Vagina (tissue), 2 donors: ENCODE measurements around the gene STATH.

Experiments used
- POLR2A ChIP-seq, 2 donors: fragments of 450-650 bp; IDR thresholded peaks; one replicate each; pipeline ENCODE4 v1.6.1; 2017; ENCODE audit warnings: antibody characterized with exemption in 2 of 2, mild to moderate bottlenecking in 2 of 2, moderate library complexity in 2 of 2
- TF ChIP-seq, protein P1 (sequence below), 3 experiments: fragments of 450-650 bp in 2 of 3; fragments of 200-600 bp in 1 of 3; sonication (generic) in 1 of 3; IDR thresholded peaks; one replicate each; pipeline ENCODE4 v1.5.1; 2017 to 2019; ENCODE audit warnings: antibody characterized with exemption in 3 of 3, mild to moderate bottlenecking in 2 of 3, moderate library complexity in 2 of 3

DNA sequence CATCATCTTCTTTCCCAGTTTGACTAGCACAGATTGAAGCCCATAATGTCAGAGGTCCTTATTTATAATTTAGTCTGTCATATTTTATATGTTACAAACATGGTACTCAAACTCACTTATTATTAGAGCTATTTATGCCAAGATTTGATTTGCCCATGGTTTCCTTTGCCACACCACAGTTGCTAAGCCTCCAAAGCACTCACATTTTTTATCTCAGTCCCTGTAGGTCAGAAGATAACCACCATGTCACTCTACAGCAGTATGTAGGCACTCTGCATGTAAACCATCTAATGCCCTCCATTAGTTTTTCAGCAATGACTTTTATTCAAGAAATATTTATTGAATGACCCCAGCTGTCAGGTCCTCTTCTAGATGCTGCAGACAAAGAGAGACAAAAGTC lies 6.7 kb downstream of the STATH start:
- TF ChIP-seq, protein P1, sequence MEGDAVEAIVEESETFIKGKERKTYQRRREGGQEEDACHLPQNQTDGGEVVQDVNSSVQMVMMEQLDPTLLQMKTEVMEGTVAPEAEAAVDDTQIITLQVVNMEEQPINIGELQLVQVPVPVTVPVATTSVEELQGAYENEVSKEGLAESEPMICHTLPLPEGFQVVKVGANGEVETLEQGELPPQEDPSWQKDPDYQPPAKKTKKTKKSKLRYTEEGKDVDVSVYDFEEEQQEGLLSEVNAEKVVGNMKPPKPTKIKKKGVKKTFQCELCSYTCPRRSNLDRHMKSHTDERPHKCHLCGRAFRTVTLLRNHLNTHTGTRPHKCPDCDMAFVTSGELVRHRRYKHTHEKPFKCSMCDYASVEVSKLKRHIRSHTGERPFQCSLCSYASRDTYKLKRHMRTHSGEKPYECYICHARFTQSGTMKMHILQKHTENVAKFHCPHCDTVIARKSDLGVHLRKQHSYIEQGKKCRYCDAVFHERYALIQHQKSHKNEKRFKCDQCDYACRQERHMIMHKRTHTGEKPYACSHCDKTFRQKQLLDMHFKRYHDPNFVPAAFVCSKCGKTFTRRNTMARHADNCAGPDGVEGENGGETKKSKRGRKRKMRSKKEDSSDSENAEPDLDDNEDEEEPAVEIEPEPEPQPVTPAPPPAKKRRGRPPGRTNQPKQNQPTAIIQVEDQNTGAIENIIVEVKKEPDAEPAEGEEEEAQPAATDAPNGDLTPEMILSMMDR (IDR thresholded peaks at IDR 0.05), result no peak
- no peak for TF ChIP-seq POLR2A (IDR thresholded peaks at IDR 0.05)
